GM12872 (cell line): ENCODE results near the gene MPPED1.

Source experiments
- TF ChIP-seq, protein P1 (sequence below): IDR thresholded peaks from 3 replicates; pipeline ENCODE4 v1.5.1; 2011; ENCODE audit warnings: low read depth, mild to moderate bottlenecking, low read length, moderate library complexity; ENCODE audit not compliant: insufficient read depth

The MPPED1 gene

DNA sequence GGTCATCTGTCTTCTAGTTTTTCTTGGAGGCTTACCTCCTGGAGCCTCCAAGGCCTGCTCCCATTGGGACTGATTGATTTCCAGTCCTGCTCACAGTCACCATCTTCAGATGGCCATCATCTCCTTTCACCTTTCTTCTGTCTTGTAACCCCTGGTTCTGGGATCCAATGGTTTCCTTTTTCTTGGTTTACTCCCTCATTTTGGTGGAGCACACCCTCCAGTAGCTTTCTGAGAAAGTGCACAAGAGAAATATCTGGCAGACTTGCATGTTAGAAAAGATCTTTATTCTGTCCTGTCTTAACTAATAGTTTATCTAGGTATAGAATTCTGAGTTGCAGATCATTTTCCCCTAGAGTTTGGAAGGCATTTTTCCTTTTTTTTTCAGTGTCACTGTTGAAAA is 50.9 kb downstream of the MPPED1 start:
- TF ChIP-seq, protein P1, sequence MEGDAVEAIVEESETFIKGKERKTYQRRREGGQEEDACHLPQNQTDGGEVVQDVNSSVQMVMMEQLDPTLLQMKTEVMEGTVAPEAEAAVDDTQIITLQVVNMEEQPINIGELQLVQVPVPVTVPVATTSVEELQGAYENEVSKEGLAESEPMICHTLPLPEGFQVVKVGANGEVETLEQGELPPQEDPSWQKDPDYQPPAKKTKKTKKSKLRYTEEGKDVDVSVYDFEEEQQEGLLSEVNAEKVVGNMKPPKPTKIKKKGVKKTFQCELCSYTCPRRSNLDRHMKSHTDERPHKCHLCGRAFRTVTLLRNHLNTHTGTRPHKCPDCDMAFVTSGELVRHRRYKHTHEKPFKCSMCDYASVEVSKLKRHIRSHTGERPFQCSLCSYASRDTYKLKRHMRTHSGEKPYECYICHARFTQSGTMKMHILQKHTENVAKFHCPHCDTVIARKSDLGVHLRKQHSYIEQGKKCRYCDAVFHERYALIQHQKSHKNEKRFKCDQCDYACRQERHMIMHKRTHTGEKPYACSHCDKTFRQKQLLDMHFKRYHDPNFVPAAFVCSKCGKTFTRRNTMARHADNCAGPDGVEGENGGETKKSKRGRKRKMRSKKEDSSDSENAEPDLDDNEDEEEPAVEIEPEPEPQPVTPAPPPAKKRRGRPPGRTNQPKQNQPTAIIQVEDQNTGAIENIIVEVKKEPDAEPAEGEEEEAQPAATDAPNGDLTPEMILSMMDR = no peak

DNA sequence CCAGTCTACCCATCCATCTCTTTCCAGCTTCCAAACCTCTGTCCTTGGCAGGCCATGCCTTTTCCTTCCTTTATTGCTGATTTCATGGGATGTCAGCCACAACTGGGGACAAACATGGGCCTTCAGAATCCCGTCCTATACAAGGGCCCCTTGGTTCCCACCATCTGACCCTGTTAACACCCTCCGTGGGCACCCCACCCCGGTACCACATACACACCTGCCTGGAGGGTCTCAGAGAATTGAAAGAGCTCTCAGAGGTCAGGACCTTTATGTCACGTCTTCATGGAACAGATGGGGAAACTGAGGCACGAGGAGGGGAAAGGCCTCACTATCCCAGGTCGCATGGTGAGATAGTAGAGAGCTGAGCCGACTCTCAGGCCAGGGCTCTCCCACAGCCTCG is 53.0 kb downstream of the MPPED1 start:
- TF ChIP-seq, protein P1 = no peak

DNA sequence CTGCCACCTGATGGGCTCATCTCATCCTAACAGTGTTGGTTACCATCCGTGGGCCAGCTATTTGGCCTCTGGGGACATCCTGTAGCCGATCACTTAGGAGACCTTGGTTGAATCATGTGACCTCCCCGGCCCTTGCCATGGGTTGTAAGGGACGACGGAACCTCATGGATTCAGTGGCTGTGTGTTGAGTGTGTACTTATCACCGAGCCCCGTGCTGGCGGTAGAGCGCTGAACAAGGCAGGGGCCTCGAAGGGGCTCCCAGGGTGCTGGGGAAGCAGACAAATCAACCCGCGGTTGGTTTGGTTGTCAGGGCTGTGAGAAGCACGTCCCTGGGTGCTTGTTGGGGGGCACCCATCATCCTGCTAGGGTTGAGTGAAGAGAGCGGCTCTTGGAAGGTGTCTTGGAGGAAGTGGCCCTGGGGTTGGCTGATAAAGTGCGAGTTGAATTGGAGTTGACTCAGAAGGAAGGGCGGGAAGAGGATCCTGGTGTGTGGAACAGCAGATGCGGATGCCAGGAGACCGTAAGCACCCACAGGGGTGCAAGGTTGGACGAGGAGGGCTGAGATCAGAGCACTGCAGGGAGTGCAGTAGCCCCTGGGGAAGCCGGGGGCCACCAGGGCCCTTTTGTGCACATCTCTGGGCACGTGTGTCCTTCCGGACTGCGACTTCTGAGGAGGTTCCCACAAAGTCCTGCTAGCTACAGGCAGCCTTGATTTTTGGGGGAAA is 53.6 kb downstream of the MPPED1 start:
- TF ChIP-seq, protein P1 = no peak

DNA sequence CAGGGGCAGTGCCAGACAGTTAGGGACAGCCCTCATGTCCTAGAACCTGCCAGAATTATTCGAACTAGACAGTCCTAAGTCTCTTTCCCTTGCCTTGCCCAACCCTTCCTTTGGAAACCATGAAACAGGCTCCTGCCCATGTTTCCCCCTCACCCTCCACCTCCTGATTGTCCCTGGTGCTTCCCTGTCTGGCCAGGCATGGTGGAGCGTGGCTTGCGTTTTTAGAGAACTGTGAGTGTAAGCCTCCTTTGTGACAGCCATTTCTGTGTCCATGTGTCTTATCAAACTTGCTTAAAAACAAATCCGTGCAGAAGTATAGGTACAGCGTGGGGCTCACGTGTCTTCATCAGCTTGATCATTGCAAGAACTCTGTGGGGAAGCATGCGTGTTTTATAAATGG is 54.9 kb downstream of the MPPED1 start:
- TF ChIP-seq, protein P1 = no peak

DNA sequence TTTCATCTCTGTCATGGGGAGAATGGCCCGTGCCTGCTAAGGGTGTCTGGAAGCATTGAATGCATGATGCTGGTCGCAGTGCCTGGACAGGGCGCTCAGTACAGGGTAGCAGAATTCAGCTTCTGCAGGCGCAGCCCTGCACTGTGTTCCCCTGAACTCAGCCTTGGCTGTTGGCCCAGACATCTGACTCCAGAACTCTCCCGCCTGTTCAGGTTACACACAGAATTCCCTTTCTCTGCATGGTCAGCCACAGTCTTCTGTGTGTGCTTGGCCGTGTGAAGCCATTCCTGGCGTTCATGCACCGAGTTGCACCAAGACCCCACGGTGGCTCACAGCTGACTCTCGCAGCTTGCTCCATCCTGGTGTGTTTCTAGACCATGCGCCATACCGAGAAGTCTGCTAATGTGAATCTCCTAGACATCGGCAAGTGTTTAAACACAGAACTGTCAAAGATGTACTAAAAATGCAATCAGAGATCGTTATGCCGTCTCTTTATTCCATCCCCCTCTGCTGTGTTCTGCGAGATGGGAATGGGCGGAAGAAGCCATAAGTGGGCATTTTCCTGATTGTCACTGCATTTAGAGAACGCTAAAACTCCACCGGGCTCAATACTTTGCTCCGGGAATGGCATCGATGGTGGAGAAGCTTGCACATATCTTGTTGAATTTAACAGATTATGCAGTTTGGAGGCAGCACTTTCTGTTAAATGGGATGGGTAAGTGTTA is 55.6 kb downstream of the MPPED1 start:
- TF ChIP-seq, protein P1 = no peak

DNA sequence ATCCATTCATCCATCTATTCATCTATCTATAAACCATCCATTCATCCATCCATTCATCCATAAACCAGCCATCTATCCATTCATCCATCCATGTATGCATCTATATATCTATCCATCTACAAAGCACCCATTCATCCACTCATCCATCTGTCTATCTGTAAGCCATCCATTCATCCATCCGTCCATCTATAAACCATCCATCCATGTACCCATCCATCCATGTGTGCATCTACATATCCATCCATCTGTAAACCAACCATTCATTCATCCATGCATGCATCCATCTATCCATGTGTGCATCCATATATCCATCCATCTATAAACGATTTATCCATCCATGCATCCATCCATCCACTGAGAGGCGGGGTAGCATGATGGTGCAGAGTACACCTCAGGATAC is 58.4 kb downstream of the MPPED1 start:
- TF ChIP-seq, protein P1 = no peak

DNA sequence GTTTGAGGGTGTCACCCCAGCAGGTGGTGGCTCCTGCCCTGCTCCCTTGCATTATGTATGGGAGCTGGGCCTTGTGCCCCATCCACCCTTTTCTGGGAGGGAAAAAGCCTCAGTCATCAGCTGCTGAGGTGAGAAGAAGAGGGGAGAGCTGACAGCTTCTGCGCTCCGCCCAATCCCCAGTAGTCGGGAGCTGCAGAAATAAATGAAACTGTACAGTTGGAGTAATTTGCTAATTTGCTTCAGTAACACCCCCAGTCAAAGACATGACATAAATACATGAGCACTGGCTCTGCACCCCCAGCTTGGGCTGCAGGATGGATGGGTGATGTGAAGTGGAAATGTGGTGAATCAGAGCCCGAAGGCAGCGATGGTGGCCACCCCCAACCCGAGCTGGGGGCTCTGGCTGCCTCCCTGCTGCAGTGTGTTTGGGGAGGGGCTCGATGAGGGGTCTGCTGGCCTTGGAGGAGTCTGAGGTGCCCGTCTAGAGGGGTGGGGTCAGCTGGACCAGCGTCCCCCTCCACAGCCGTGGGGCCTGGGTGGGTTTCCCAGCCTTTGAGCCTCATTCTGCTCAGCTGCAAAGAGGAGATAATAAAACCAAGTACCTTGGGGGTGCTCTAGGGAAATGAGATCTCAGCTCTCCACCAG is 59.2 kb downstream of the MPPED1 start:
- TF ChIP-seq, protein P1 = no peak
